ENCODE results near the gene DPF3.

DPF3 gene

DNA sequence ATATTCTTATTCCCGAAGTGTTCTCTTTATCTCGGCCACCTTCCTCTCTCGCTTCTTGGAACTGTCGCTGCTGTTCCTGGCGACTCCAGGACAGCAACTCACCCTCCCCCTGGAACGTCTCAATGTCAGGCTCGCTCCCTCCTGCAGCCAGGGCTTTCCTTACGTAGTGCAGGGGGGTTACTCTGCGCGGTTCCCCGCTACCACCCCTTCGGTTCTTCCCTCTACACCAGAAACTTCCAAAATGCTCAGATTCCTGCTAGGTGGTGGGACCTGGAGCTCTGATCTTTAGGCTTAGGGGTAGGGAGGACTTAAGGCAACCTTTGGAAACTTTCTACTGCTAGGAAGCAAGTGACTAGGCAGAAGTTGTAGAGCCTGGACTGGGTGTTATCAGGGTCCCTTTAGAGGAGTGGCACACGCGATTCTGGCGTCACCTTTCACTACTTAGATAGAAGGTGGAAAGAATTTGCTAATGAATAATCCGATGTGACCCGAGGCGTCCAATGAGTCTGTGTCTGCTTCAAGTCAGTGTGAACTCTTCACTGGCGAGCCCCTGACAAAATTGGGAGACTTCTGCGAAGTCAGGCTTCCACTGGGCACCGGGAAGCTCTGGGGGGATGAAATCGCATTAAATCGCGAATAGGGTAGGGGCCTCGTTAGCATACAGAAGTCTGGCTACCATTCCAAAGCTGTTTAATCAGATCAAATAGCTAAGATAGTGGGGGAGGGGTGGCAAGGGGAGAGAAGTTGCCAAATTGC is 900 bp upstream of the DPF3 start:
- Histone ChIP-seq H3K4me3 (ENCODE audit: insufficient read depth, low read length, poor library complexity, severe bottlenecking) (peak overlapping the region; percentile 90), H3K9me2 (replicated peaks; ENCODE audit: insufficient read depth, low read length) (no peaks in the 10 kb centered on the region), H3K36me3 (ENCODE audit: low read length) (no peaks in the 10 kb centered on the region), H3K79me2 (ENCODE audit: insufficient read depth, low read length) (0 out of 2 replicates have a peak, but pooled peaks cover 7% of the 10 kb centered on the region), H3K27me3 (ENCODE audit: low read length) (no peaks in the 10 kb centered on the region), H3K9me3 (ENCODE audit: insufficient read depth, low read length) (no peaks in the 10 kb centered on the region), H2AFZ (ENCODE audit: low read depth, low read length, severe bottlenecking) (peak overlapping the region; percentile 97), H3K27ac (ENCODE audit: low read depth, low read length) (no peak overlapping the region), H4K20me1 (ENCODE audit: low read depth, low read length) (no peaks in the 10 kb centered on the region; the same call in 1 of the 2 replicates), H3F3A (ENCODE audit: insufficient read depth) (0 out of 2 replicates have a peak, but pooled peaks cover 3% of the 10 kb centered on the region), H3K9ac (ENCODE audit: low read length) (peak overlapping the region; percentile 66), H3K4me2 (ENCODE audit: low read depth, low read length, poor library complexity, severe bottlenecking) (peak overlapping the region; percentile 91)
- no peak for TF ChIP-seq EZH2phosphoT487 (conservative IDR thresholded peaks at IDR 0.05; ENCODE audit: low read length)
- TF ChIP-seq, protein P1, sequence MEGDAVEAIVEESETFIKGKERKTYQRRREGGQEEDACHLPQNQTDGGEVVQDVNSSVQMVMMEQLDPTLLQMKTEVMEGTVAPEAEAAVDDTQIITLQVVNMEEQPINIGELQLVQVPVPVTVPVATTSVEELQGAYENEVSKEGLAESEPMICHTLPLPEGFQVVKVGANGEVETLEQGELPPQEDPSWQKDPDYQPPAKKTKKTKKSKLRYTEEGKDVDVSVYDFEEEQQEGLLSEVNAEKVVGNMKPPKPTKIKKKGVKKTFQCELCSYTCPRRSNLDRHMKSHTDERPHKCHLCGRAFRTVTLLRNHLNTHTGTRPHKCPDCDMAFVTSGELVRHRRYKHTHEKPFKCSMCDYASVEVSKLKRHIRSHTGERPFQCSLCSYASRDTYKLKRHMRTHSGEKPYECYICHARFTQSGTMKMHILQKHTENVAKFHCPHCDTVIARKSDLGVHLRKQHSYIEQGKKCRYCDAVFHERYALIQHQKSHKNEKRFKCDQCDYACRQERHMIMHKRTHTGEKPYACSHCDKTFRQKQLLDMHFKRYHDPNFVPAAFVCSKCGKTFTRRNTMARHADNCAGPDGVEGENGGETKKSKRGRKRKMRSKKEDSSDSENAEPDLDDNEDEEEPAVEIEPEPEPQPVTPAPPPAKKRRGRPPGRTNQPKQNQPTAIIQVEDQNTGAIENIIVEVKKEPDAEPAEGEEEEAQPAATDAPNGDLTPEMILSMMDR (IDR thresholded peaks at IDR 0.05; ENCODE audit: insufficient read depth, low read length, poor library complexity, severe bottlenecking): no peak

DNA sequence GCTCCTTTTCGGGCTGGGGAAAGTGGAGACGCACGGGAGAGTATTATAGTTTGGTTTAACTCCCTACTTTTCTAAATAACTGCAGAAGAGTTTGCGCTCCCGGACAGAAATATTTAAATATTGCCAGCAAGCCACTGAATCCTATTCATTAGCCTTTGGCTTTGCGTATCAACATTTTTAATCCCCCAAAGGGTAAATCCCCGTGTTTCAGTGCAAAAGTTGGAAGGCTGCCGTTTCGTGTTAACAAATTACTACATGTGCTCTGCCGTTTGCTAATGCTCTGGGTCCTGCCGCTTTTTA is 372 bp upstream of the DPF3 start:
- H3K27me3 ChIP-seq (ENCODE audit: low read length): no peaks in the 10 kb centered on the region
- 0 out of 2 replicates have a peak, but pooled peaks cover 3% of the 10 kb centered on the region for H3F3A ChIP-seq (ENCODE audit: insufficient read depth)
- H3K36me3 ChIP-seq (ENCODE audit: low read length): no peaks in the 10 kb centered on the region
- H3K27ac ChIP-seq (ENCODE audit: low read depth, low read length): no peak overlapping the region
- H3K79me2 ChIP-seq (ENCODE audit: insufficient read depth, low read length): 0 out of 2 replicates have a peak, but pooled peaks cover 7% of the 10 kb centered on the region
- H3K9ac ChIP-seq (ENCODE audit: low read length): peak overlapping the region; percentile 66
- H2AFZ ChIP-seq (ENCODE audit: low read depth, low read length, severe bottlenecking): peak overlapping the region; percentile 97
- TF ChIP-seq, protein P1 (IDR thresholded peaks at IDR 0.05; ENCODE audit: insufficient read depth, low read length, poor library complexity, severe bottlenecking): no peak
- TF ChIP-seq EZH2phosphoT487 (conservative IDR thresholded peaks at IDR 0.05; ENCODE audit: low read length): no peak
- no peaks in the 10 kb centered on the region; the same call in 1 of the 2 replicates for H4K20me1 ChIP-seq (ENCODE audit: low read depth, low read length)
- H3K9me2 ChIP-seq (replicated peaks; ENCODE audit: insufficient read depth, low read length): no peaks in the 10 kb centered on the region
- peak overlapping the region; percentile 90 for H3K4me3 ChIP-seq (ENCODE audit: insufficient read depth, low read length, poor library complexity, severe bottlenecking)
- H3K4me2 ChIP-seq (ENCODE audit: low read depth, low read length, poor library complexity, severe bottlenecking): peak overlapping the region; percentile 91
- H3K9me3 ChIP-seq (ENCODE audit: insufficient read depth, low read length): no peaks in the 10 kb centered on the region

DNA sequence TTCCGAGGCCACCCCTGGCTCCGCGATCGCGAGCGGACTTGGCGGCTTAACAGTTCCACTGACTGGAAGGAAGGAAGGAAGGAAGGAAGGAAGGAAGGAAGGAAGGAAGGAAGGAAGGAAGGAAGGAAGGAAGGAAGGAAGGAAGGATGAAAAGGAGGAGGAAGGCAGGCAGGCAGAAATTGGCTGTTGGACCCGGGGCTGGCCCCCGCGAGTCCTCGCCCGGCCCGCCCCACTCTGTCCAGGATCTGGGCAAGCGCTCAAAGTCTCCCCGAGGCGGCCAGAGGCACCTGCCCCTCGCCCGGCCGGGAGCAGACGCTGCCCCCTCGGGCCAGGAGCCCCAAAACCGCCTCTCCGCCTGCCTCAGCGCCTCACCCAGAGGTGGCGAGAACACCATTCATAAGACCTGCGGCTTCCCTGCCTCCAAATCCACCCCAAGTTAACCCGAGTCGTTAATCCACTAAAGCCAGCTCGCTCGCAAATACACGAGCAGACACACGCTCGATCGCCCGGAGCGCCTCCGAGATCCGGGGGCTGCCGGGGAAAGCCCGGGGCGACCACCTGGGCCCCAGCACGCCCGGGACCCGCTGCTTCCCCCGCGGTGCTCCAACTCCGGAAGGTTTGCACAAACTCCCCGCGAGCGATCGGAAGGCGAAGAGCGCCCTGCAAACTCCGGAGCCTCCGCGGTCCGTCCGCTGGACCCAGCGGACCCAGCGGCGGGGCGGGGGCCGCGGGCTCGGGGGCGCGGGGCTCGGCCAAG is 844 bp downstream of the DPF3 start:
- Histone ChIP-seq H2AFZ (ENCODE audit: low read depth, low read length, severe bottlenecking) (peak overlapping the region; percentile 97), H3K4me2 (ENCODE audit: low read depth, low read length, poor library complexity, severe bottlenecking) (peak overlapping the region; percentile 91), H3K27ac (ENCODE audit: low read depth, low read length) (peak overlapping the region; percentile 51), H3K79me2 (ENCODE audit: insufficient read depth, low read length) (0 out of 2 replicates have a peak, but pooled peaks cover 7% of the 10 kb centered on the region), H3K9me3 (ENCODE audit: insufficient read depth, low read length) (no peaks in the 10 kb centered on the region), H4K20me1 (ENCODE audit: low read depth, low read length) (peaks cover 6% of the 10 kb centered on the region; the same call in 1 of the 2 replicates), H3K4me3 (ENCODE audit: insufficient read depth, low read length, poor library complexity, severe bottlenecking) (peak overlapping the region; percentile 90), H3K9me2 (replicated peaks; ENCODE audit: insufficient read depth, low read length) (no peaks in the 10 kb centered on the region), H3F3A (ENCODE audit: insufficient read depth) (0 out of 2 replicates have a peak, but pooled peaks cover 3% of the 10 kb centered on the region), H3K27me3 (ENCODE audit: low read length) (no peaks in the 10 kb centered on the region), H3K36me3 (ENCODE audit: low read length) (no peaks in the 10 kb centered on the region), H3K9ac (ENCODE audit: low read length) (peak overlapping the region; percentile 66)
- TF ChIP-seq, protein P1 (IDR thresholded peaks at IDR 0.05; ENCODE audit: insufficient read depth, low read length, poor library complexity, severe bottlenecking): no peak
- TF ChIP-seq EZH2phosphoT487 (conservative IDR thresholded peaks at IDR 0.05; ENCODE audit: low read length): no peak
